Nucleus accumbens (tissue), 56 donors: ENCODE data around the gene DDX28.
"Not testable (repeated sequence)": the region's sequence is repeated elsewhere in the genome, so short reads cannot be mapped to it uniquely, and the experiment has no call there.

ENCODE experiments used
- DNase-seq, 56 donors: peaks; one replicate each; lab custom pipeline; 2025; lab: John Stamatoyannopoulos, UW

DDX28 gene

GRCh38 chr16:68040506-68041288, 17.7 kb upstream of the DDX28 start:
- DNase-seq = peak in 51 of 56 donors; percentile 5 to 83 (median 49)

- peak in 1 of 56 donors; percentile 0 for DNase-seq
These were observed 15.0 kb upstream of the DDX28 start for GRCh38 chr16:68037841-68038597.

- DNase-seq = no peak
These were observed 12.2 kb upstream of the DDX28 start for GRCh38 chr16:68035227-68035626.

GRCh38 chr16:68033101-68033500, 10.1 kb upstream of the DDX28 start:
- DNase-seq = no peak

- DNase-seq = peak in 5 of 56 donors; percentile 0 to 38 (median 11)
These were observed 8.9 kb upstream of the DDX28 start for GRCh38 chr16:68031951-68032350.

- not testable (repeated sequence) for DNase-seq
These were observed 7.1 kb upstream of the DDX28 start for GRCh38 chr16:68030108-68030507.

- DNase-seq = no peak
These were observed 6.0 kb upstream of the DDX28 start for GRCh38 chr16:68028996-68029395.

GRCh38 chr16:68022278-68022727, 729 bp downstream of the DDX28 start:
- DNase-seq = peak in 4 of 56 donors; percentile 30 to 33 (median 33)

- DNase-seq = no peak
These were observed 1.5 kb downstream of the DDX28 start for GRCh38 chr16:68021490-68021889.

GRCh38 chr16:68019167-68019680, 3.8 kb downstream of the DDX28 start:
- no peak for DNase-seq

- DNase-seq = no peak
These were observed 7.4 kb downstream of the DDX28 start, which contains the start of gene DPEP2NB for GRCh38 chr16:68015681-68016080. Gene DPEP2NB (minus strand): TSS chr16:68015911. CDS start chr16:68015770, 141 bp downstream.

GRCh38 chr16:68013440-68013839, 9.6 kb downstream of the DDX28 start:
- no peak for DNase-seq

- not testable (repeated sequence) for DNase-seq
These were observed 13.2 kb downstream of the DDX28 start for GRCh38 chr16:68009872-68010271.

GRCh38 chr16:68009157-68009735, 13.8 kb downstream of the DDX28 start:
- no peak for DNase-seq

GRCh38 chr16:68005786-68006286, 17.2 kb downstream of the DDX28 start:
- DNase-seq = peak in 8 of 56 donors; percentile 7 to 22 (median 12)

- no peak for DNase-seq
These were observed 17.8 kb downstream of the DDX28 start for GRCh38 chr16:68005211-68005610.

- no peak for DNase-seq
These were observed 20.0 kb downstream of the DDX28 start for GRCh38 chr16:68003031-68003430.

- no peak for DNase-seq
These were observed 22.6 kb downstream of the DDX28 start for GRCh38 chr16:68000450-68000849.

GRCh38 chr16:67999985-68000384, 23.0 kb downstream of the DDX28 start:
- DNase-seq = no peak
